ENCODE data around the gene SND1.

DNA sequence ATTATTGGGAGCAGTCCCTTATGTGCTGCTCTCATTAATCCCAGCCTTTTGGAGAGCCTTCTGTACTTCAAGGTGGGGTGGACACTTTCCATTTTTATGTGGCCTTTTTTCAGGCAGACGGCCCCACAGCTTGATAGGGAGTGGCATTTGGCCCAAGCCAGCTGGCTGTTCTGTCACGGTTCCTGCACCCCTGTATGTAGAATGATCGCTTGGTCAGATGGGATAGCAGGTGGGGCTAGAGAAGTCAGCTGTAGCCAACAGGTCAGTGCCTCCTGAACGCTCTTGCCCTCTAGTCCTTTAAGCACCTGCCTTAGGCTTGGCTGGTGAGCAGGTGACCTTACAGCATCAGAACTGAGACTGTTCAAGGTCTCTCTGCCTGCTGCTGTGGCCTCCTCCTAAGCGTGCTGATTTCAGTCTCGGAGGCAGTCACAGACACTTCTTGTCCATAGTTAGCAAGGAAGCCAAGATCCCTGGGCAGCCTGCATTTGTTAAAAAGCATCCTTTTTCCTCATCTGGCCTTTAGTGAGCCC lies 283.9 kb downstream of the SND1 start:
- TF ChIP-seq, protein P1, sequence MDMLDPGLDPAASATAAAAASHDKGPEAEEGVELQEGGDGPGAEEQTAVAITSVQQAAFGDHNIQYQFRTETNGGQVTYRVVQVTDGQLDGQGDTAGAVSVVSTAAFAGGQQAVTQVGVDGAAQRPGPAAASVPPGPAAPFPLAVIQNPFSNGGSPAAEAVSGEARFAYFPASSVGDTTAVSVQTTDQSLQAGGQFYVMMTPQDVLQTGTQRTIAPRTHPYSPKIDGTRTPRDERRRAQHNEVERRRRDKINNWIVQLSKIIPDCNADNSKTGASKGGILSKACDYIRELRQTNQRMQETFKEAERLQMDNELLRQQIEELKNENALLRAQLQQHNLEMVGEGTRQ (IDR thresholded peaks at IDR 0.05; ENCODE audit: low read depth, low read length): no peak
- TF ChIP-seq CTCF (conservative IDR thresholded peaks at IDR 0.05; ENCODE audit: low read depth, low read length) (no peak), POLR2A (IDR thresholded peaks at IDR 0.05; ENCODE audit: low read depth, low read length) (no peak), SMC3 (IDR thresholded peaks at IDR 0.05; ENCODE audit: low read depth, low read length) (no peak), FOS (IDR thresholded peaks at IDR 0.05; ENCODE audit: low read depth, low read length) (no peak), MAFK (IDR thresholded peaks at IDR 0.05; ENCODE audit: low read depth, low read length) (no peak), MAZ (IDR thresholded peaks at IDR 0.05; ENCODE audit: borderline replicate concordance, low read depth, low read length) (no peak), ELK1 (IDR thresholded peaks at IDR 0.05; ENCODE audit: borderline replicate concordance, low read depth, low read length) (no peak), MXI1 (IDR thresholded peaks at IDR 0.05; ENCODE audit: borderline replicate concordance, low read depth, low read length) (no peak), RAD21 (IDR thresholded peaks at IDR 0.05; ENCODE audit: low read length) (no peak)
